BE2C (cell line): ENCODE data around the gene PRPF6.
A peak's percentile ranks its signal among the peaks of the same experiment; 100 is the strongest.

Experiments used
- DNase-seq: peaks from one replicate; pipeline ENCODE4 v3.0.0-alpha.2; 2020
- H3K27me3 ChIP-seq: fragments of 250-450 bp; sonication (Bioruptor Pico); 2 replicates; pipeline ENCODE4 v1.5.1; 2020; ENCODE audit warnings: mild to moderate bottlenecking
- H3K36me3 ChIP-seq: fragments of 250-450 bp; sonication (Bioruptor Pico); 2 replicates; pipeline ENCODE4 v1.5.1; 2020; ENCODE audit warnings: mild to moderate bottlenecking
- H3K4me1 ChIP-seq: fragments of 250-450 bp; sonication (Bioruptor Pico); 2 replicates; pipeline ENCODE4 v1.5.1; 2020
- H3K4me3 ChIP-seq: 2 replicates; pipeline ENCODE4 v1.5.1; 2011; ENCODE audit warnings: low read depth, low read length
- H3K9me3 ChIP-seq: fragments of 250-450 bp; sonication (Bioruptor Pico); 2 replicates; pipeline ENCODE4 v1.5.1; 2020
- CTCF ChIP-seq: IDR thresholded peaks from 2 replicates; pipeline ENCODE4 v1.5.1; 2012; ENCODE audit warnings: mild to moderate bottlenecking, low read depth, low read length

PRPF6 gene

GRCh38 chr20:64049060-64049877 is 68.3 kb downstream of the PRPF6 start, which contains the start of gene SOX18:
Gene SOX18, minus strand, starts transcription at chr20:64049639. Its CDS starts 123 bp downstream, at chr20:64049516.
- TF ChIP-seq CTCF, result no peak
- peaks cover 47% of the 10 kb centered on the region for H3K4me1 ChIP-seq
- peaks cover 10% of the 10 kb centered on the region for H3K27me3 ChIP-seq
- H3K36me3 ChIP-seq, result no peaks in the 10 kb centered on the region
- H3K4me3 ChIP-seq, result peak within 1 kb of the TSS; percentile 53
- H3K9me3 ChIP-seq, result no peaks in the 10 kb centered on the region
- DNase-seq, result peak; percentile 71

GRCh38 chr20:64049878-64050260 is 68.9 kb downstream of the PRPF6 start:
- peaks cover 45% of the 10 kb centered on the region for H3K4me1 ChIP-seq
- H3K36me3 ChIP-seq, result no peaks in the 10 kb centered on the region
- no peaks in the 10 kb centered on the region for H3K9me3 ChIP-seq
- H3K4me3 ChIP-seq, result peak overlapping the region; percentile 36
- H3K27me3 ChIP-seq, result peaks cover 10% of the 10 kb centered on the region
- no peak for TF ChIP-seq CTCF
- no peak for DNase-seq

GRCh38 chr20:64050261-64051032 is 69.5 kb downstream of the PRPF6 start:
- no peak for TF ChIP-seq CTCF
- peaks cover 44% of the 10 kb centered on the region for H3K4me1 ChIP-seq
- no peak for DNase-seq
- no peaks in the 10 kb centered on the region for H3K36me3 ChIP-seq
- no peaks in the 10 kb centered on the region for H3K9me3 ChIP-seq
- no peak overlapping the region; the same call in 1 of the 2 replicates for H3K4me3 ChIP-seq
- H3K27me3 ChIP-seq, result peaks cover 10% of the 10 kb centered on the region

DNA sequence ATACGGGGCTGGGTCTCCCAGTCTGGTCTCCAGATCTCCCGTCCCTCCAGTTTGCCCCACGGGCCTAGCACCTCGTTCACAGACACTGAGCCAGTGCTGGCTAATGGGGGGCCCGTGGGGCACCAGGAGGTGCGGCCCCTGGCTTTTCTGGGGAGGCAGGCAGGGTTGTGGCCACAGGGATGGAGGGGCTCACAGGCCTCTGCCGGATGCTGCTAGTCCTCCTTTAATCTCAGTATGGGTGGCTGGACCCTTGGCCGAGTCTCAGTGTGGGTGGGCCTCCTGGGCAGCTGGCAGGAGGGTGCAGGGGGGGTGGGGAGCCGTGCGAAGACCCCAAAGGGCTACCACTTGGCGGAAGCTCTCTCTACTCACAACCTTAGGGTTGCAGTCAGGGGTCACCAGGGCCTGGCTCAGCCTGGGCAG is 70.1 kb downstream of the PRPF6 start:
- DNase-seq, result no peak
- Histone ChIP-seq H3K9me3 (no peaks in the 10 kb centered on the region), H3K36me3 (no peaks in the 10 kb centered on the region), H3K4me3 (no peak overlapping the region), H3K27me3 (peaks cover 10% of the 10 kb centered on the region), H3K4me1 (peaks cover 42% of the 10 kb centered on the region)
- TF ChIP-seq CTCF, result no peak

DNA sequence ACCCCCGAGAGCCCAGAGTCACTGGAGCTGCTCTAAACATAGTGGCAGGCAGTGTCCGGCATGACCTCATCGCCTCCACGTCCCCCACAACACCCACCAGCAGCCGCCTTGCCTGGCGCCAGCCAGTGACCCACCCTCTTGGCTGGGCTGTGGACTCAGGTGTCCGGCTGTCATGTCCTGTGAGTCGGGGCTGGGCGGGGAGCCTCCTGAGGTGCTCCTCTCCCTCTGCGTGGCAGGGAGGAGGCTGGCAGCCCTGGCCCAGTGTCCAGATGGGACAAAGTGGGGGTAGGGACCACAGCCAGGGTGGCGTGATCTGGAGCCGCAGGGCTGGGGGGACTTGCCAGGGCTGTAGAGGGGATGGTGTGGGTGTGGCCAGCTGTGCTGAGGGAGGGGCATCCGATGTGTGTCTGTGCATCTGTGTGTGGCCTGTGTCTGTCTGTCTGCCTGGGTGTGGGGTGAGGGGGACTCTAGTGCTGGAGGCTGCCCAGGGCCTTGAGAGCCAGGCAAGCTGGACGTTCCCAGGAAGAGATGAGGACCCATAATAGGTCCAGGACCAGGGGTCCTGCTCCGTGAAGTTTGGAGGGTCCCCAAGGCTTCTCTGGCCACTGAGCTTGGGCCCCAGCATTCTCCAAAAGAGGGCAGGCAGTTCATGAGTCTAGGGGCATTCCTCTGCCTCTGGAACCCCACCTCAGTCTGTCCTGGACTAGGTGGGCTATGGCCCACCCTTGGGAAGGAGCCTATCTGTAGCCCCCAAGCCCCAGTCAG is 70.8 kb downstream of the PRPF6 start:
- TF ChIP-seq CTCF, result no peak
- H3K4me3 ChIP-seq, result no peak overlapping the region
- peaks cover 10% of the 10 kb centered on the region for H3K27me3 ChIP-seq
- H3K36me3 ChIP-seq, result no peaks in the 10 kb centered on the region
- no peaks in the 10 kb centered on the region for H3K9me3 ChIP-seq
- DNase-seq, result peak; percentile 55
- H3K4me1 ChIP-seq, result peaks cover 42% of the 10 kb centered on the region
